ENCODE measurements around the gene KIAA0825.

DNA sequence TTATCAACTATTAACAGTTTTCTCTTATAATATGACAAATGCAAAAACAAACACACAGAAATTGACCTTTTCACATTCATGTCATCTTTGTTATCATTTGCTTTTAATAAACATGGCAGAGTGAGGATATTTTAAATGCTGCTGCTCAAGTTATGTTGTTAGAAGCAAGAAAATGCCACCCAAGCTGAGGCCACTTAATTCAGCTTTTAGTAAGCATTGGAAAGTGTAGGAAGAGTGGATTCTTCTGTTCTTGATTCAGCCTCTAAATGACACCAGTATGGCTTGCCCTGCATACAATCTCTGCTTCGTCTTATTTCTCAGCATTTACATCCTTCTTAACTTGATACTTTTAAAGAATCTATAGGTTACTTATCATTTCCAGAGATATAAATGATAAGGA, 456.6 kb downstream of the KIAA0825 start:
- no peak for TF ChIP-seq EZH2 (IDR thresholded peaks at IDR 0.05; ENCODE audit: low read depth, low read length, severe bottlenecking)
- TF ChIP-seq, protein P1, sequence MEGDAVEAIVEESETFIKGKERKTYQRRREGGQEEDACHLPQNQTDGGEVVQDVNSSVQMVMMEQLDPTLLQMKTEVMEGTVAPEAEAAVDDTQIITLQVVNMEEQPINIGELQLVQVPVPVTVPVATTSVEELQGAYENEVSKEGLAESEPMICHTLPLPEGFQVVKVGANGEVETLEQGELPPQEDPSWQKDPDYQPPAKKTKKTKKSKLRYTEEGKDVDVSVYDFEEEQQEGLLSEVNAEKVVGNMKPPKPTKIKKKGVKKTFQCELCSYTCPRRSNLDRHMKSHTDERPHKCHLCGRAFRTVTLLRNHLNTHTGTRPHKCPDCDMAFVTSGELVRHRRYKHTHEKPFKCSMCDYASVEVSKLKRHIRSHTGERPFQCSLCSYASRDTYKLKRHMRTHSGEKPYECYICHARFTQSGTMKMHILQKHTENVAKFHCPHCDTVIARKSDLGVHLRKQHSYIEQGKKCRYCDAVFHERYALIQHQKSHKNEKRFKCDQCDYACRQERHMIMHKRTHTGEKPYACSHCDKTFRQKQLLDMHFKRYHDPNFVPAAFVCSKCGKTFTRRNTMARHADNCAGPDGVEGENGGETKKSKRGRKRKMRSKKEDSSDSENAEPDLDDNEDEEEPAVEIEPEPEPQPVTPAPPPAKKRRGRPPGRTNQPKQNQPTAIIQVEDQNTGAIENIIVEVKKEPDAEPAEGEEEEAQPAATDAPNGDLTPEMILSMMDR (IDR thresholded peaks at IDR 0.05; ENCODE audit: control extremely low read depth in 1 of 3, insufficient read depth in 1 of 3, low read depth in 1 of 3, low read length in 3 of 3): no peak
- TF ChIP-seq BRCA1 (IDR thresholded peaks at IDR 0.05; ENCODE audit: low read depth, low read length): no peak
- TF ChIP-seq KDM1A (IDR thresholded peaks at IDR 0.05; ENCODE audit: borderline replicate concordance, low read length): no peak
- TF ChIP-seq, protein P2, sequence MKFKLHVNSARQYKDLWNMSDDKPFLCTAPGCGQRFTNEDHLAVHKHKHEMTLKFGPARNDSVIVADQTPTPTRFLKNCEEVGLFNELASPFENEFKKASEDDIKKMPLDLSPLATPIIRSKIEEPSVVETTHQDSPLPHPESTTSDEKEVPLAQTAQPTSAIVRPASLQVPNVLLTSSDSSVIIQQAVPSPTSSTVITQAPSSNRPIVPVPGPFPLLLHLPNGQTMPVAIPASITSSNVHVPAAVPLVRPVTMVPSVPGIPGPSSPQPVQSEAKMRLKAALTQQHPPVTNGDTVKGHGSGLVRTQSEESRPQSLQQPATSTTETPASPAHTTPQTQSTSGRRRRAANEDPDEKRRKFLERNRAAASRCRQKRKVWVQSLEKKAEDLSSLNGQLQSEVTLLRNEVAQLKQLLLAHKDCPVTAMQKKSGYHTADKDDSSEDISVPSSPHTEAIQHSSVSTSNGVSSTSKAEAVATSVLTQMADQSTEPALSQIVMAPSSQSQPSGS (IDR thresholded peaks at IDR 0.05; ENCODE audit: low read length): no peak
